Naive thymus-derived CD4-positive, alpha-beta T cell (primary cell): Measurements from ENCODE around the gene OTOS. TPM values are rescaled to one million over a fixed set of nuclear protein-coding genes. Genes with fewer than 3 reads are reported as not detected.

Experiments used
- ATAC-seq: fragments of 150-1000 bp; cut with Tn5 transposase; 2 replicates; pipeline ENCODE4 v1.10.0; 2021; ENCODE audit warnings: mild to moderate bottlenecking, moderate library complexity
- CTCF ChIA-PET: fragments of 350-600 bp; sonication (Branson Sonifier 250); formaldehyde crosslinking; loops from one replicate; lab custom pipeline; 2021; ENCODE audit warnings: antibody characterized with exemption; lab: Charles Lee
- POLR2A ChIA-PET: fragments of 350-600 bp; sonication (Branson Sonifier 250); formaldehyde crosslinking; loops from one replicate; lab custom pipeline; 2021; ENCODE audit warnings: antibody characterized with exemption, inconsistent platforms; lab: Charles Lee
- DNase-seq, 9 donors: peaks; one replicate each; pipeline versions ENCODE4 v3.0.0 to v3.0.0-alpha.2; 2020 to 2022; ENCODE audit warnings: mixed read lengths in 1 of 9
- H3K27ac ChIP-seq: one replicate; pipeline ENCODE4 v1.7.0; 2013; ENCODE audit warnings: mild to moderate bottlenecking, low read depth, low read length, moderate library complexity
- H3K27me3 ChIP-seq, 2 donors: one replicate each; pipeline ENCODE4 v1.7.0; 2013; ENCODE audit warnings: low read length in 2 of 2, mild to moderate bottlenecking in 2 of 2, moderate library complexity in 2 of 2; ENCODE audit not compliant: control insufficient read depth in 2 of 2, insufficient read depth in 2 of 2
- H3K36me3 ChIP-seq, 3 experiments: 1 replicate in 2 of 3; 2 replicates in 1 of 3; pipeline ENCODE4 v1.7.0; 2013; ENCODE audit warnings: low read length in 3 of 3, mild to moderate bottlenecking in 3 of 3, moderate library complexity in 1 of 3; ENCODE audit not compliant: insufficient read depth in 3 of 3, control insufficient read depth in 2 of 3
- H3K4me1 ChIP-seq, 2 donors: one replicate each; pipeline ENCODE4 v1.7.0; 2013; ENCODE audit warnings: low read length in 2 of 2, mild to moderate bottlenecking in 2 of 2, moderate library complexity in 1 of 2; ENCODE audit not compliant: control insufficient read depth in 2 of 2, insufficient read depth in 2 of 2
- H3K4me3 ChIP-seq: 2 replicates; pipeline ENCODE4 v1.7.0; 2013; ENCODE audit warnings: mild to moderate bottlenecking, low read length
- H3K9me3 ChIP-seq, 3 experiments: 1 replicate in 2 of 3; 2 replicates in 1 of 3; pipeline ENCODE4 v1.7.0; 2013; ENCODE audit warnings: low read length in 3 of 3; ENCODE audit not compliant: control insufficient read depth in 2 of 3
- H3K27ac Mint-ChIP-seq, 9 donors: one replicate each; pipeline ENCODE4 v1.8.0; 2020 to 2022; ENCODE audit warnings: mixed read lengths in 9 of 9, mild to moderate bottlenecking in 8 of 9, moderate library complexity in 5 of 9, inconsistent platforms in 2 of 9
- H3K27me3 Mint-ChIP-seq, 5 donors: one replicate each; pipeline ENCODE4 v1.8.0; 2021 to 2022; ENCODE audit warnings: mixed read lengths in 5 of 5, mild to moderate bottlenecking in 1 of 5
- H3K36me3 Mint-ChIP-seq, 5 donors: one replicate each; pipeline ENCODE4 v1.8.0; 2020 to 2022; ENCODE audit warnings: mixed read lengths in 5 of 5, mild to moderate bottlenecking in 3 of 5, inconsistent platforms in 1 of 5
- H3K4me1 Mint-ChIP-seq, 7 donors: one replicate each; pipeline ENCODE4 v1.8.0; 2020 to 2022; ENCODE audit warnings: mixed read lengths in 7 of 7, mild to moderate bottlenecking in 3 of 7, inconsistent platforms in 1 of 7
- H3K4me3 Mint-ChIP-seq, 10 donors: one replicate each; pipeline ENCODE4 v1.8.0; 2020 to 2022; ENCODE audit warnings: mild to moderate bottlenecking in 10 of 10, mixed read lengths in 10 of 10, moderate library complexity in 6 of 10, inconsistent platforms in 2 of 10
- H3K9me3 Mint-ChIP-seq, 11 donors: one replicate each; pipeline ENCODE4 v1.8.0; 2020 to 2022; ENCODE audit warnings: mixed read lengths in 11 of 11, mild to moderate bottlenecking in 4 of 11, inconsistent platforms in 1 of 11, moderate library complexity in 1 of 11
- intact Hi-C, 2 donors: fragments of 100-400 bp; cut with micrococcal nuclease; formaldehyde crosslinking; loops; one replicate each; pipeline ENCODE4 v1.15.1; 2023
- polyA plus RNA-seq, 2 donors: library from polyadenylated mRNA; unstranded; fragments of 300-500 nt; fragmentation: Illumina TruSeq; gene quantifications; one replicate each; pipeline ENCODE4 v1.2.3, GENCODE V29; 2021
- total RNA-seq, 6 experiments: library from RNA in 5 of 6; stranded (reverse) in 5 of 6; gene quantifications; 1 replicate in 5 of 6; 2 replicates in 1 of 6; pipeline ENCODE4 v1.2.3 and lab custom pipeline; 2021 to 2026

OTOS gene
- total and polyA plus RNA-seq, 7 experiments from 2014 or later, result not detected

DNA sequence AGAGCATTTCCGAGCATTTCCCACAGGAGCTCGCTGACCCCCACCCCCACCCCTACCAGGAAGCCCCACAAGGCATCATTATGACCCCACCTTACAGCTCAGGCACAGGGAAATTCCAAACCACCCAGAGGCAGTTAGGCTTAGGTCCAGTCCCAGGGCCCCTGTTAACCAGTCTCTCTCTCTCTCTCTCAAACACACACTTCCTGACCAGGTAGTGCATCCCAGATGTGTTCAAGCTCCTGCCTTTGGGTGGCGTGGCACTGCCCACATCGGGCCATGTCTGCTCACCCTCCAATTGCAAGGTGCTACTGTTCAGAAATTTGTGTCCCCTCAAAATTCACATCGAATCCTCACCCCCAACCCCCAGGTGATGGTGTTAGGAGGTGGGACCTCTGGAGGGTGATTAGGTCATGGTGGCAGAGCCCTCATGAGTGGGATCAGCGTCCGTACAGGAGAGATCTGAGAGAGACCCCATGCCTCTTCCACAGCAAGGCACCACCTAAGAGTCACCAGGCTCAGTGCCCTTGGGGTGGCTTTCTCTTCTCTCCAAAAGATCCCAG, 13.2 kb downstream of the OTOS start:
- H3K27ac Mint-ChIP-seq, result no peak overlapping the region
- Histone ChIP-seq H3K9me3 (no peaks in the 10 kb centered on the region), H3K4me3 (no peak overlapping the region), H3K27ac (no peak overlapping the region), H3K36me3 (peaks cover 4 to 50% (median 10%) of the 10 kb centered on the region in 3 experiments), H3K4me1 (no peaks in the 10 kb centered on the region), H3K27me3 (no peaks in the 10 kb centered on the region)
- intact Hi-C loops, result no loop called here
- peaks cover 0 to 2% (median 0%) of the 10 kb centered on the region in 7 donors for H3K4me1 Mint-ChIP-seq
- ATAC-seq (no peak), DNase-seq (no peak)
- H3K9me3 Mint-ChIP-seq, result peaks cover 0 to 3% (median 0%) of the 10 kb centered on the region in 11 donors
- H3K36me3 Mint-ChIP-seq, result peaks cover 7 to 63% (median 35%) of the 10 kb centered on the region in 5 donors
- H3K27me3 Mint-ChIP-seq, result peaks cover 0 to 4% (median 0%) of the 10 kb centered on the region in 5 donors
- ChIA-PET POLR2A (no interaction called here), CTCF (no interaction called here)
- H3K4me3 Mint-ChIP-seq, result no peak overlapping the region

DNA sequence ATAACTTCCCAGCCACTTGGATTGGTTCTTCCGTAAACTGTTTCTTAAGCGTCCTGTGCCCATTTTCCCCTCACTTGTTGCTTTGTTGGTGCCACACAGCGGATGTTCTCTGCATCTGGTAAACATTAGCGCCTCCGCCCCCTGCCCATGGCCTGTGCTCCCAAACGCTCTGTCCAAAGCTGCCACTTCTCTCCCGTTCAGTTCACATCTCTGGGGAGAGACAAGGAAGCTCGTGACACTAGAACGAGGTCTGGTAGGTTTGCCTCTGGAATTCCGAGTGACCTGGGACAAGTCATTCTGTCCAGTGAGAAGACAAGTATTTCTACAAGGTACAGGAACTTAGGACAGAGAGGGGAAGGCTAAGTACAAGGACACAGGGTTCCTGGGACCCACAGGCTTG, 13.7 kb downstream of the OTOS start:
- no peak for DNase-seq
- no peak for ATAC-seq
- H3K27me3 Mint-ChIP-seq, result peaks cover 0 to 4% (median 0%) of the 10 kb centered on the region in 5 donors
- Histone ChIP-seq H3K4me1 (no peaks in the 10 kb centered on the region), H3K27ac (no peak overlapping the region), H3K27me3 (no peaks in the 10 kb centered on the region), H3K36me3 (peaks cover 4 to 45% (median 10%) of the 10 kb centered on the region in 3 experiments), H3K4me3 (no peak overlapping the region), H3K9me3 (no peaks in the 10 kb centered on the region)
- no peak overlapping the region for H3K27ac Mint-ChIP-seq
- H3K4me1 Mint-ChIP-seq, result peaks cover 0 to under 1% (median 0%) of the 10 kb centered on the region in 7 donors
- CTCF ChIA-PET, result no interaction called here
- H3K9me3 Mint-ChIP-seq, result peaks cover 0 to 3% (median 0%) of the 10 kb centered on the region in 11 donors
- intact Hi-C loops, result no loop called here
- POLR2A ChIA-PET, result no interaction called here
- H3K4me3 Mint-ChIP-seq, result no peak overlapping the region
- peaks cover 5 to 58% (median 35%) of the 10 kb centered on the region in 5 donors for H3K36me3 Mint-ChIP-seq

DNA sequence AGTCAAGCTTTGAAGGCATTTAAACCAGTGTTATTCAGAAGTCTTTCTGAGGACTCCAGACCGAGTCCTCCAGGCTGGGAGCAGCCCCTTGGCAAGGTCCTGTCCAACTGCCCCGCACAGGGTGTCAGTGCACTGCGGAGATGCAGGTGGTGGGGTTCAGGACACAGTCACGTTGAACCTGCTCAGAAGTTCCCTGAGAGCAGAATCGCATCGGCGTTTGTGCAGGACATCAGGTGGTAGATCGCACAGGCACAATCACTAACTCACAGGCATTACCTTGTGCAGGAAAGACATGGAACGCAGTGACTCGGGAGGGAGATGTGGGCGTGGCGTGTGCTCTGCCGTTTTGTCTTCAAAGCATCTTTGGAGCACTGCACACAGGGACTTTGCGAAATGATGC, 14.7 kb downstream of the OTOS start:
- Histone ChIP-seq H3K27ac (no peak overlapping the region), H3K4me3 (no peak overlapping the region), H3K36me3 (peaks cover under 1 to 35% (median 10%) of the 10 kb centered on the region in 3 experiments), H3K4me1 (no peaks in the 10 kb centered on the region), H3K27me3 (no peaks in the 10 kb centered on the region), H3K9me3 (no peaks in the 10 kb centered on the region)
- ChIA-PET POLR2A (no interaction called here), CTCF (no interaction called here)
- Mint-ChIP-seq H3K4me1 (peaks cover 0 to 4% (median 0%) of the 10 kb centered on the region in 7 donors), H3K27ac (no peak overlapping the region), H3K4me3 (no peak overlapping the region), H3K36me3 (peaks cover 0 to 52% (median 29%) of the 10 kb centered on the region in 5 donors), H3K27me3 (peaks cover 0 to 4% (median 0%) of the 10 kb centered on the region in 5 donors), H3K9me3 (peaks cover 0 to 3% (median 0%) of the 10 kb centered on the region in 11 donors)
- ATAC-seq (no peak), DNase-seq (peak in 1 of 9 donors; percentile 17)
- intact Hi-C loops, result no loop called here

DNA sequence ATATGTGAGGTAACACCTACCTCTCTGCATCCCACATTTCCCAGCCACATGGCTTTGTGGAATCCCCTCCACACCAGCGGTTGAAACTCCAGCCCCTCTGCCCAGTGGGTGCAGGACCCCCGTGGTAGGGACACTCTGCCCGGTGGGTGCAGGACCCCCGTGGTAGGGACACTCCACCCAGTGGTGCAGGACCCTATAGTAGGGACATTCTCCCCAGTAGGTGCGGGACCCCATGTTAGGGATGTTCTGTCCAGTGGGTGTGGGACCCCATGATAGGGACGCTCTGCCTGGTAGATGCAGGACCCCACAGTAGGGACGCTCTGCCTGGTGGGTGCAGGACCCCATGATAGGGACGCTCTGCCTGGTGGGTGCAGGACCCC, 15.8 kb downstream of the OTOS start:
- Histone ChIP-seq H3K27ac (no peak overlapping the region), H3K27me3 (no peaks in the 10 kb centered on the region), H3K4me3 (no peak overlapping the region), H3K9me3 (no peaks in the 10 kb centered on the region), H3K4me1 (no peaks in the 10 kb centered on the region), H3K36me3 (peaks cover 0 to 24% (median 6%) of the 10 kb centered on the region in 3 experiments)
- DNase-seq (peak in 1 of 9 donors; percentile 18), ATAC-seq (no peak)
- H3K27ac Mint-ChIP-seq, result no peak overlapping the region
- ChIA-PET CTCF (no interaction called here), POLR2A (no interaction called here)
- H3K36me3 Mint-ChIP-seq, result peaks cover 0 to 41% (median 19%) of the 10 kb centered on the region in 5 donors
- H3K27me3 Mint-ChIP-seq, result peaks cover 0 to 4% (median 0%) of the 10 kb centered on the region in 5 donors
- H3K4me1 Mint-ChIP-seq, result peaks cover 0 to 4% (median 0%) of the 10 kb centered on the region in 7 donors
- H3K4me3 Mint-ChIP-seq, result peak overlapping the region in 2 of 10 donors; percentile 8 to 39
- peaks cover 0 to 3% (median 0%) of the 10 kb centered on the region in 11 donors for H3K9me3 Mint-ChIP-seq
- intact Hi-C loops, result no loop called here

DNA sequence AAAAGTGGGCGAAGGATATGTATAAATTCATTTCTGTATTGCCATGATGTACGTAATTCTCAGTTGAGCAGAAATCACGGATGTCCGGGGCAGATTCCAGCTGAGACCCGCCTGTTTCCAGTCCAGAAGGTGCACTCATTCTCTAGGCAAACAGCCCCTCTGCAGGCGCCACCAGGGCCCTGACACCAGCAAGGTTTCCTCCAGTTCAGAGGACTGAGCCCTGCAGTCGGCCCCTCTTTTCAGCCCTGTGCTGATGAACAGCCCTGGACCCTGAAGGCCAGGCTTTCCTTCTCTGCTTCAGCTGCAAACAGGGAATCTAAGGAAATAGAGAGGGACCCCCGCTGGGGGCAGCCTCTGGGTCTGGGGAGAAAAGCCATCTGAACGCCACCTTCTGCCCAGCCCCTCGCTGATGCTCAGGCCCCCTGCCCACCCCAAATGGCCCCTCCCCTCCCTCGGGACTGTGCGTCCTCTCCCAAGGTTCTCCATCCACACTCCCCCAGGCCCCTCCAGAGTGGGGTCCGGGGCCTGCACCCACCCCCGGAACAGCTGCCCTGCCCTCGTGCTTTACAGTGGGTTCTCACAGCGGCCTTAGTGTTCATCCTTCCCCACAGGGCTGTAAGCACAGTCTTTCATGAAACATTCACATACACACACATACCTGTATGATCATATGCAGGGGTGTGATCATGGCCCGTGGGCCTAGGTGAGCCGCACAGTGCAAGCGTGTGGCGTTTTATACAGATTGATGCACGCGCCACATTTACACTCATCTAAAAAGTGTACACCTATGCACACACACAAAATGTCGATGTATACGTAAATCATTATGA, 16.4 kb downstream of the OTOS start:
- H3K27me3 ChIP-seq, result no peaks in the 10 kb centered on the region
- H3K4me3 ChIP-seq, result no peak overlapping the region
- H3K27ac ChIP-seq, result no peak overlapping the region
- H3K4me1 Mint-ChIP-seq, result peaks cover 0 to 4% (median 0%) of the 10 kb centered on the region in 7 donors
- H3K36me3 Mint-ChIP-seq, result peaks cover 0 to 35% (median 17%) of the 10 kb centered on the region in 5 donors
- H3K4me1 ChIP-seq, result no peaks in the 10 kb centered on the region
- H3K27me3 Mint-ChIP-seq, result peaks cover 0 to 4% (median 0%) of the 10 kb centered on the region in 5 donors
- no peak overlapping the region for H3K4me3 Mint-ChIP-seq
- peaks cover 0 to 18% (median 6%) of the 10 kb centered on the region in 3 experiments for H3K36me3 ChIP-seq
- ChIA-PET CTCF (interaction anchor here (1.0 kb wide), 1 partner anchor 63 kb away, joined by 3 read pairs; no protein-coding TSS in a partner anchor), POLR2A (no interaction called here)
- peaks cover 0 to 7% (median 0%) of the 10 kb centered on the region in 11 donors for H3K9me3 Mint-ChIP-seq
- intact Hi-C loops, result no loop called here
- no peak for DNase-seq
- H3K9me3 ChIP-seq, result no peaks in the 10 kb centered on the region
- ATAC-seq, result no peak
- no peak overlapping the region for H3K27ac Mint-ChIP-seq

DNA sequence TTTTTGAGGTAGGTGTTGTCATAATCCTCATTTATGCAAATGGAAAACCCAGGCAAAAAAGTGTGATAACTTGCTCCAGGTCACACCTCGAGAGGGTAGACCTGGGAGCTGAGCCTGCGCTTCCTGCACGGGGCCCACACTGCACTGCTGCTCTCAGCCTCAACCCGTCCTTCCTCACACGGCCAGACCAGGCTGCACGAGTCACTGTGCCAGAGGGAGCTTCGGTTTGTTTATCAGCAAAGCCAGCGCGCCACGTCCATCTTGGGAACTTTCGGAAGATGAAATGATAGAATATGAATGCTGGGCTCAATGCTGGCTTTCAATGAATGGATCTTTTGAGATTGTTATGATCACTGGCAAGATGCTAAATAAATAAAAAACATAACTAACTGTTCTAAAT, 18.8 kb downstream of the OTOS start:
- no peaks in the 10 kb centered on the region for H3K27me3 ChIP-seq
- H3K9me3 ChIP-seq, result no peaks in the 10 kb centered on the region
- H3K9me3 Mint-ChIP-seq, result peaks cover 0 to 18% (median 0%) of the 10 kb centered on the region in 11 donors
- ChIA-PET CTCF (interaction anchor here (0.9 kb wide), 1 partner anchor 60 kb away, joined by 3 read pairs; no protein-coding TSS in a partner anchor), POLR2A (no interaction called here)
- intact Hi-C loops, result no loop called here
- H3K36me3 ChIP-seq, result no peaks in the 10 kb centered on the region
- H3K27ac Mint-ChIP-seq, result no peak overlapping the region
- no peak overlapping the region for H3K4me3 Mint-ChIP-seq
- no peak overlapping the region for H3K4me3 ChIP-seq
- DNase-seq (no peak), ATAC-seq (no peak)
- H3K27me3 Mint-ChIP-seq, result peaks cover 0 to 13% (median 0%) of the 10 kb centered on the region in 5 donors
- H3K4me1 ChIP-seq, result no peaks in the 10 kb centered on the region
- H3K4me1 Mint-ChIP-seq, result peaks cover 0 to 4% (median 0%) of the 10 kb centered on the region in 7 donors
- H3K27ac ChIP-seq, result no peak overlapping the region
- peaks cover 0 to 17% (median 9%) of the 10 kb centered on the region in 5 donors for H3K36me3 Mint-ChIP-seq
